HepG2 (cell line): ENCODE data around the gene PKIB. TPM values are rescaled to one million over a fixed set of nuclear protein-coding genes. Genes with fewer than 3 reads are reported as not detected.

Experiments
- ATAC-seq: fragments of 200-7000 bp; cut with Tn5 transposase; 3 replicates; pipeline ENCODE4 v1.9.1; 2020; ENCODE audit warnings: mild to moderate bottlenecking, moderate library complexity
- BruUV-seq: library from RNA; stranded (reverse); fragments of 400-500 nt; replicated peaks from 2 replicates; lab custom pipeline; 2021; lab: Mats Ljungman, UMichigan
- CTCF ChIA-PET: fragments of 300-600 bp; formaldehyde crosslinking; extraction: SDS; loops from one replicate; lab custom pipeline; 2021; ENCODE audit warnings: low total read pairs, inconsistent platforms, low intra/inter-chr PET ratio; lab: Yijun Ruan, JAX
- POLR2A ChIA-PET: fragments of 350-600 bp; sonication (Branson Sonifier 250); formaldehyde crosslinking; loops from one replicate; lab custom pipeline; 2020; ENCODE audit warnings: antibody characterized with exemption, inconsistent platforms; lab: Yijun Ruan, JAX
- DNase-seq: peaks from one replicate; pipeline ENCODE4 v3.0.0-alpha.2; 2015; ENCODE audit warnings: low spot score
- FAIRE-seq: peaks from 3 replicates; lab custom pipeline; 2011; peaks lifted over from hg19 to GRCh38; lab: Jason Lieb, UNC
- H2AFZ ChIP-seq: one replicate; pipeline ENCODE4 v1.6.1; 2011; ENCODE audit warnings: low read length, inconsistent platforms
- H3K27ac ChIP-seq: fragments of 300-600 bp; 3 replicates; pipeline ENCODE4 v1.8.0; 2011; ENCODE audit warnings: mixed run types, mild to moderate bottlenecking, mixed read lengths, low read length, inconsistent platforms; ENCODE audit not compliant: insufficient read depth; ENCODE audit errors: extremely low read length
- H3K27me3 ChIP-seq, 2 experiments: fragments of 200-600 bp in 1 of 2; 2 replicates in 1 of 2; 3 replicates in 1 of 2; pipeline versions ENCODE4 v1.6.0 to v1.8.0; 2011; ENCODE audit warnings: low read length in 2 of 2, mild to moderate bottlenecking in 2 of 2, moderate library complexity in 2 of 2, inconsistent platforms in 1 of 2; ENCODE audit not compliant: insufficient read depth in 2 of 2, control insufficient read depth in 1 of 2
- H3K36me3 ChIP-seq, 2 experiments: fragments of 200-600 bp in 1 of 2; replicated peaks in 1 of 2; 2 replicates in 1 of 2; 3 replicates in 1 of 2; pipeline versions ENCODE4 v1.5.1 to v1.8.0; 2011; ENCODE audit warnings: low read length in 2 of 2, inconsistent platforms in 1 of 2; ENCODE audit not compliant: insufficient read depth in 2 of 2, control insufficient read depth in 1 of 2
- H3K4me1 ChIP-seq: 2 replicates; pipeline ENCODE4 v1.5.1; 2012; ENCODE audit warnings: low read length, inconsistent platforms; ENCODE audit not compliant: insufficient read depth
- H3K4me2 ChIP-seq: 2 replicates; pipeline ENCODE4 v1.6.0; 2011; ENCODE audit warnings: low read depth, low read length, inconsistent platforms
- H3K4me3 ChIP-seq, 3 experiments: fragments of 200-600 bp in 1 of 3; sonication (generic), shearing (Covaris generic) in 1 of 3; replicated peaks in 1 of 3; 2 replicates each; pipeline ENCODE4 v1.5.1; 2011 to 2016; ENCODE audit warnings: low read length in 3 of 3, inconsistent platforms in 2 of 3, low read depth in 2 of 3, mild to moderate bottlenecking in 2 of 3, control low read depth in 1 of 3, mixed read lengths in 1 of 3; ENCODE audit not compliant: insufficient read depth in 1 of 3
- H3K79me2 ChIP-seq: one replicate; pipeline ENCODE4 v1.6.1; 2011; ENCODE audit warnings: low read length, inconsistent platforms; ENCODE audit not compliant: insufficient read depth
- H3K9ac ChIP-seq: 2 replicates; pipeline ENCODE4 v1.6.0; 2011; ENCODE audit warnings: mild to moderate bottlenecking, low read depth, low read length, inconsistent platforms; ENCODE audit not compliant: insufficient read depth
- H3K9me3 ChIP-seq: 2 replicates; pipeline ENCODE4 v1.5.1; 2012; ENCODE audit warnings: mild to moderate bottlenecking, low read length
- H4K20me1 ChIP-seq: 2 replicates; pipeline ENCODE4 v1.6.0; 2011; ENCODE audit warnings: inconsistent platforms, mild to moderate bottlenecking, low read length, moderate library complexity; ENCODE audit not compliant: insufficient read depth
- FOXK2 ChIP-seq: fragments of 450-650 bp; IDR thresholded peaks from 2 replicates; pipeline ENCODE4 v1.6.1; 2016
- MED8 ChIP-seq: sonication (generic); formaldehyde crosslinking; IDR thresholded peaks from 2 replicates; pipeline ENCODE4 v1.8.1; 2023; ENCODE audit warnings: mild to moderate bottlenecking, missing genetic modification reagents; ENCODE audit not compliant: insufficient replicate concordance
- NCOR1 ChIP-seq: fragments of 200-600 bp; sonication (generic); IDR thresholded peaks from 2 replicates; pipeline ENCODE4 v1.7.0; 2017; ENCODE audit warnings: antibody characterized with exemption, low read length, borderline replicate concordance
- PCBP2 ChIP-seq: fragments of 200-400 bp; formaldehyde crosslinking; optimal IDR thresholded peaks from 2 replicates; pipeline ENCODE3; 2018; ENCODE audit warnings: low read length, low read depth; ENCODE audit not compliant: poor library complexity, severe bottlenecking
- TBL1XR1 ChIP-seq: fragments of 150-350 bp; IDR thresholded peaks from 2 replicates; pipeline ENCODE4 v1.6.1; 2014; ENCODE audit warnings: borderline replicate concordance, low read length; ENCODE audit not compliant: partially characterized antibody
- TBP ChIP-seq: sonication (generic); formaldehyde crosslinking; IDR thresholded peaks from 2 replicates; pipeline ENCODE4 v1.5.0; 2020; ENCODE audit warnings: missing genetic modification reagents
- THAP11 ChIP-seq: IDR thresholded peaks from 2 replicates; pipeline ENCODE4 v1.6.1; 2016; ENCODE audit warnings: missing biosample characterization, missing genetic modification reagents
- TOPORS ChIP-seq: sonication (generic); formaldehyde crosslinking; IDR thresholded peaks from 2 replicates; pipeline ENCODE4 v1.8.0; 2023; ENCODE audit warnings: mild to moderate bottlenecking, missing genetic modification reagents
- YY1 ChIP-seq: IDR thresholded peaks from 2 replicates; pipeline ENCODE4 v1.6.1; 2011; ENCODE audit warnings: low read length, low read depth, moderate library complexity, mild to moderate bottlenecking; ENCODE audit not compliant: insufficient read depth, insufficient replicate concordance
- ZNF124 ChIP-seq: sonication (generic); formaldehyde crosslinking; IDR thresholded peaks from 2 replicates; pipeline ENCODE4 v1.4.0; 2020; ENCODE audit warnings: missing genetic modification reagents
- ZNF367 ChIP-seq: sonication (generic); formaldehyde crosslinking; IDR thresholded peaks from 2 replicates; pipeline ENCODE4 v1.4.0; 2020; ENCODE audit warnings: missing genetic modification reagents, borderline replicate concordance
- WGBS: methylation state at CpG from one replicate; pipeline ENCODE4 v1.1.6; 2017; ENCODE audit warnings: low lambda C conversion rate; 5-methylcytosine and 5-hydroxymethylcytosine counted together
- in situ Hi-C: cut with HindIII; loops from 2 replicates; pipeline ENCODE4 v1.10.0; 2017; ENCODE audit warnings: low pct_unique_long_range_greater_than_20kb; ENCODE audit not compliant: extremely low pct_ligation_motif_present
- intact Hi-C: fragments of 100-400 bp; cut with micrococcal nuclease; formaldehyde crosslinking; loops from one replicate; pipeline ENCODE4 v1.10.0; 2022; ENCODE audit not compliant: unreplicated experiment
- polyA plus RNA-seq, 8 experiments: library from polyadenylated mRNA; depleted of rRNA in 3 of 8; stranded (reverse) in 7 of 8; unstranded in 1 of 8; fragments of >200 nt; fragmentation: Illumina TruSeq in 4 of 8; extraction: Trizol in 4 of 8; gene quantifications; 2 replicates each; pipeline versions ENCODE4 v1.2.1 to v1.2.3, GENCODE V29; 2011 to 2016; ENCODE audit warnings: low read depth in 4 of 8, missing spikeins in 1 of 8, mixed read lengths in 1 of 8; ENCODE audit not compliant: insufficient read depth in 1 of 8
- total RNA-seq, 5 experiments: library from RNA; depleted of rRNA; stranded (reverse); fragments of >200 nt; fragmentation: Illumina TruSeq; extraction: Trizol; gene quantifications; 2 replicates each; pipeline ENCODE4 v1.2.3, GENCODE V29; 2016; ENCODE audit warnings: low read depth in 1 of 5
- TF ChIP-seq, protein P1 (sequence below): sonication (generic); formaldehyde crosslinking; IDR thresholded peaks from 2 replicates; pipeline ENCODE4 v1.4.0; 2020; ENCODE audit warnings: missing genetic modification reagents
- TF ChIP-seq, protein P2 (sequence below): sonication (generic); formaldehyde crosslinking; IDR thresholded peaks from 2 replicates; pipeline ENCODE4 v1.5.1; 2020; ENCODE audit warnings: missing genetic modification reagents, mild to moderate bottlenecking, borderline replicate concordance

PKIB gene
- total and polyA plus RNA-seq, 2 of the 13 experiments (the other 11 are each of a cell fraction or from before 2014, with no cell fraction given), result 1.4 to 1.5 TPM

DNA sequence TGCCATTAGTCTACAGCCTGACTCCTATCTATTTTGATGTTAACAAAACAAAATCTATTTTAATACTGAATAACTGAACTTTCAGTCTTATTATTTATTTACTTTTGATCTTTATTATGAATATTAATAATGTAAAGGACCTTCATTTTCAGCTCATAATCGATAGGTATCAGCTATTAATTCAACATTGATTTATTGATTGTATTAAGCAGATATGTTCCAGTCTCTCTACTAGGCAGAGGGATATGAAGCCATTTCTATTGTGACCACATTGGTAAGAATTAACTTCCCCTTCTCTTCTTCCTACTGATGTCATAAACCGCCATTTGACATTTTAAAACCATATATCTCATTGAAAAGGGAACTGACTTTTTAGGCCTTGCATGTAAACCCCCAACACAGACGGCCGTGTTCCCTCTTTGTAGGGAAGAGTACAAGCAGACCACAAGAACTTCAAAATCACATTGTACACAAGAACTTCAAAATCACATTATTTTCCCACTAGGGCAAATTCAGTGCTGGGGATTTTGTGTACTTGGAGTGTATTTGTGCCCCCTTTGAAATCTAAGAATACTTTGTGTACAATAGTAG, 99.8 kb downstream of the PKIB start:
- DNase-seq (no peak), FAIRE-seq (no peak), ATAC-seq (no peak)
- Histone ChIP-seq H3K9ac (no peak overlapping the region), H4K20me1 (no peaks in the 10 kb centered on the region), H3K4me2 (no peak overlapping the region), H3K27ac (no peak overlapping the region), H3K4me3 (no peak overlapping the region), H3K4me1 (no peaks in the 10 kb centered on the region), H3K79me2 (no peaks in the 10 kb centered on the region), H3K27me3 (no peaks in the 10 kb centered on the region), H3K9me3 (no peaks in the 10 kb centered on the region), H3K36me3 (no peaks in the 10 kb centered on the region), H2AFZ (no peak overlapping the region)
- POLR2A ChIA-PET, result no interaction called here
- no TSS peak for BruUV-seq
- 12% methylated on average over 4 of the region's 4 CpGs for WGBS
- in situ Hi-C loops (no loop called here), intact Hi-C loops (no loop called here)
- CTCF ChIA-PET, result no interaction called here
- no peak for TF ChIP-seq TBP (CRISPR knock-in tag)
- no peak for TF ChIP-seq YY1
- no peak for TF ChIP-seq ZNF124
- no peak for TF ChIP-seq ZNF367 (CRISPR knock-in tag)

DNA sequence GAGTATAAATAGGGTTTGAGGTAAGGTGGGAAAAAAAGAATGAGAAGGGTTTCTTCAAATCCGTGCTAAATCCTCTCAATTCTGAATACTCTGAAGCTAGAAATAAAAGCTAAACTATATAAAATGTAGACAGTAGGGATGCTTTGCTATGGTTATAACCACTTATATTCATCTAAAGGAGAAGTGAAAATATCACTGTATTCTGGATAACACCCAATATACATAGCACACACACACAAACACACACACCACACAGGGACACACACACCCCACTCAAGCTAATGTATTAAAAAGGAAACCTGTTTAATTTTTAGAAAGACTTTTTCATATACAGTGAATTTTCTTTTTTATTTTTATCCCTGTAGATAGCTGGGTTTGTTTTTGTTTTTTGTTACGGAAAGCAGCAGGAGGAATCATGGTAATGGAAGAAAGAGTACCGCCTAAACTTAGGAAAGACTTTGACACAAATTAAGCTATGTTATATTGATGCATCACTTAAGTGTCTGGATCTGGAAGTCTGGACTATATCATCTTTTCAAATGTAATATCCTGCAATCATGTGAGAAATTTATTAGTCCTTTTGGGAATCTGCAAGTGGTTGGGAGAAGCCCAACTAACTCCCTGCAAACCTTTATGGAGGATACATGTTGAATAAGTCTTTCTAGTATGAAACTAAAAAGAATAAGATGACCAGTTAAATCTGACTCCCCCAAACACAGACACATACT, 100.9 kb downstream of the PKIB start:
- Histone ChIP-seq H3K4me3 (no peak overlapping the region), H3K36me3 (no peaks in the 10 kb centered on the region), H3K4me1 (no peaks in the 10 kb centered on the region), H2AFZ (no peak overlapping the region), H3K9ac (no peak overlapping the region), H3K27me3 (no peaks in the 10 kb centered on the region), H3K27ac (no peak overlapping the region), H4K20me1 (no peaks in the 10 kb centered on the region), H3K4me2 (no peak overlapping the region), H3K79me2 (no peaks in the 10 kb centered on the region), H3K9me3 (no peaks in the 10 kb centered on the region)
- intact Hi-C loops, result no loop called here
- 32% methylated on average over 3 of the region's 3 CpGs for WGBS
- ChIA-PET CTCF (no interaction called here), POLR2A (no interaction called here)
- in situ Hi-C loops, result no loop called here
- no TSS peak for BruUV-seq
- DNase-seq, result no peak
- no peak for ATAC-seq
- no peak for FAIRE-seq
- TF ChIP-seq, protein P1, sequence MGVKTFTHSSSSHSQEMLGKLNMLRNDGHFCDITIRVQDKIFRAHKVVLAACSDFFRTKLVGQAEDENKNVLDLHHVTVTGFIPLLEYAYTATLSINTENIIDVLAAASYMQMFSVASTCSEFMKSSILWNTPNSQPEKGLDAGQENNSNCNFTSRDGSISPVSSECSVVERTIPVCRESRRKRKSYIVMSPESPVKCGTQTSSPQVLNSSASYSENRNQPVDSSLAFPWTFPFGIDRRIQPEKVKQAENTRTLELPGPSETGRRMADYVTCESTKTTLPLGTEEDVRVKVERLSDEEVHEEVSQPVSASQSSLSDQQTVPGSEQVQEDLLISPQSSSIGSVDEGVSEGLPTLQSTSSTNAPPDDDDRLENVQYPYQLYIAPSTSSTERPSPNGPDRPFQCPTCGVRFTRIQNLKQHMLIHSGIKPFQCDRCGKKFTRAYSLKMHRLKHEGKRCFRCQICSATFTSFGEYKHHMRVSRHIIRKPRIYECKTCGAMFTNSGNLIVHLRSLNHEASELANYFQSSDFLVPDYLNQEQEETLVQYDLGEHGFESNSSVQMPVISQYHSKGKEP, result no peak
- no peak for TF ChIP-seq PCBP2
- no peak for TF ChIP-seq FOXK2
- no peak for TF ChIP-seq MED8
- no peak for TF ChIP-seq TOPORS
- TF ChIP-seq NCOR1, result no peak
- TF ChIP-seq THAP11 (CRISPR knock-in tag), result no peak
- TF ChIP-seq, protein P2, sequence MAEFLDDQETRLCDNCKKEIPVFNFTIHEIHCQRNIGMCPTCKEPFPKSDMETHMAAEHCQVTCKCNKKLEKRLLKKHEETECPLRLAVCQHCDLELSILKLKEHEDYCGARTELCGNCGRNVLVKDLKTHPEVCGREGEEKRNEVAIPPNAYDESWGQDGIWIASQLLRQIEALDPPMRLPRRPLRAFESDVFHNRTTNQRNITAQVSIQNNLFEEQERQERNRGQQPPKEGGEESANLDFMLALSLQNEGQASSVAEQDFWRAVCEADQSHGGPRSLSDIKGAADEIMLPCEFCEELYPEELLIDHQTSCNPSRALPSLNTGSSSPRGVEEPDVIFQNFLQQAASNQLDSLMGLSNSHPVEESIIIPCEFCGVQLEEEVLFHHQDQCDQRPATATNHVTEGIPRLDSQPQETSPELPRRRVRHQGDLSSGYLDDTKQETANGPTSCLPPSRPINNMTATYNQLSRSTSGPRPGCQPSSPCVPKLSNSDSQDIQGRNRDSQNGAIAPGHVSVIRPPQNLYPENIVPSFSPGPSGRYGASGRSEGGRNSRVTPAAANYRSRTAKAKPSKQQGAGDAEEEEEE (CRISPR knock-in tag), result no peak
- TF ChIP-seq TBL1XR1, result no peak
